Left hindlimb (tissue), 1 donor: ENCODE data around the gene LRRC37A2.
"Not testable (repeated sequence)": the region's sequence is repeated elsewhere in the genome, so short reads cannot be mapped to it uniquely, and the experiment has no call there.

Source experiments
- DNase-seq: peaks from one replicate; pipeline ENCODE4 v3.0.0-alpha.2; 2018

LRRC37A2 gene

DNA sequence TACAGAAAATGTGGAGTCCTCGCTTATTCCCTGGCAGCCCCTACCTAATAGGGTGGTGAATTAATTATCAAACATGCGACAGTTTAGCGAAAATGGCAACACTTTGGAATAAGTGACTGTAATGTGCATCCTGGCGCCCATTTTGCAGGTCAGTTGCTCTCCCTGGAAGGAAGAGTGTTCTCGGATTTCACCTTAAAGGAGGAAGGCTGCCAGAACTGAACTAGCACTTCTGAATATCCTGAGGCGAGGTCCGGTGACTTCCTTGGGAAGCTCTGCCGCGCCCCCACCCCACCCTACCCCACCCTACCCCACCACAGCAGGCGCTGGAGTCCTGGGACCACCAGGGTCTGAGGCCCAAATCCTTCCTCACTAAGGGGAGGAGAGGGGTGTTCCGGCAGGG is at the start of gene LRRC37A2:
TSS of gene LRRC37A2 (plus strand) at position 301 of the 400 bp plus-strand sequence. CDS start 245 bp downstream, outside the sequence.
- not testable (repeated sequence) for DNase-seq

DNA sequence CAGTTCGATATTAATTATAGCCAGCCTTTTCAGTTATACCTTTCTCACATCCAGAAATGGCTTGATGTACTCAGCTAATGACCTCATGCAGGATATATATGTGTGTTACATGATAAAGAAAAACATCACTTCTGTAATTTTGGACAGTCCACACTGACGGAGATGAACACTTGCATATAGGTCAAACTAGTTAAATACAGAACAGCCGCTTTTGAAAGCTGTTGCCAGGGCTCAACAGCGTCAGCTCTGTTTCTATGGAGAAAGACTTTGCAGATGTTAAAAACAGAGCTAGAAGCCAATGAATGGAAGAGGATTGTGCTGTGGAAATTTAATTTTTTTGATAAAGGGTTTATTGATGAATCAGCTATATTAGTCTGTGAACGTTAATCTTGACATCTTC is 44.6 kb upstream of the LRRC37A2 start:
- not testable (repeated sequence) for DNase-seq

GRCh38 chr17:46474489-46474888 is 37.8 kb upstream of the LRRC37A2 start:
- not testable (repeated sequence) for DNase-seq

- not testable (repeated sequence) for DNase-seq
Observed at GRCh38 chr17:46475583-46475982, 36.7 kb upstream of the LRRC37A2 start.

DNA sequence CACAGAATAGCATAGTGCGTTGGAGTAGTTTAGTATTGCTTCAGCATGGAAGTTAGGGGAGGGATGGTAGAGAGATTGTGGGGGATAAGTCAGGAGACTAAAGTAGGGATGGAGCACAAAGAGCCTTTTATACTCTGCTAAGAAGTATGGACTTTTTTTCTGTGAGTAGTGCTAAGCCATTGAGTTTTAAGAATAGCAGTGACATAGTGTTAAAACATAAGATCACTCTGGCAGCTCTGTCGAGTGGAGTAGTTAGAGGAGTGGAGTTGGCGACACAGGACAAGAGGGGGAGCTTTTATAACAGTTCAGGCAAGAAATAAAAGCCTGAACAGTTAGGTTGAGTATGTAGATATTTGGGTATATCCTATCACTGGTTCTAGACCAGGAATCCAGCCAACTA is 33.4 kb upstream of the LRRC37A2 start:
- DNase-seq = not testable (repeated sequence)

GRCh38 chr17:46481310-46481709 is 31.0 kb upstream of the LRRC37A2 start:
- not testable (repeated sequence) for DNase-seq

GRCh38 chr17:46492021-46492420 is 20.2 kb upstream of the LRRC37A2 start:
- DNase-seq = not testable (repeated sequence)

GRCh38 chr17:46499437-46500139 is 12.7 kb upstream of the LRRC37A2 start:
- not testable (repeated sequence) for DNase-seq

- DNase-seq = not testable (repeated sequence)
Observed at GRCh38 chr17:46505896-46506295, 6.4 kb upstream of the LRRC37A2 start.

- DNase-seq = not testable (repeated sequence)
Observed at GRCh38 chr17:46534716-46535115, 22.4 kb downstream of the LRRC37A2 start.

DNA sequence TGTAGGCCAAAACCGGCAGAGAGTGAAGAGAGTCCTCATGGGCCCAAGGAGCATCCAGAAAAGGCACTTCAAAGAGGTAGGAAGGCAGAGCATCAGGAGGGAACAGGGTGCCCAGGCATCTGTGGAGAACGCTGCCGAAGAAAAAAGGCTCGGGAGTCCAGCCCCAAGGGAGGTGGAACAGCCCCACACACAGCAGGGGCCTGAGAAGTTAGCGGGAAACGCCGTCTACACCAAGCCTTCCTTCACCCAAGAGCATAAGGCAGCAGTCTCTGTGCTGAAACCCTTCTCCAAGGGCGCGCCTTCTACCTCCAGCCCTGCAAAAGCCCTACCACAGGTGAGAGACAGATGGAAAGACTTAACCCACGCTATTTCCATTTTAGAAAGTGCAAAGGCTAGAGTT is 36.3 kb downstream of the LRRC37A2 start:
- not testable (repeated sequence) for DNase-seq

- not testable (repeated sequence) for DNase-seq
Observed at GRCh38 chr17:46559155-46559554, 46.9 kb downstream of the LRRC37A2 start.

DNA sequence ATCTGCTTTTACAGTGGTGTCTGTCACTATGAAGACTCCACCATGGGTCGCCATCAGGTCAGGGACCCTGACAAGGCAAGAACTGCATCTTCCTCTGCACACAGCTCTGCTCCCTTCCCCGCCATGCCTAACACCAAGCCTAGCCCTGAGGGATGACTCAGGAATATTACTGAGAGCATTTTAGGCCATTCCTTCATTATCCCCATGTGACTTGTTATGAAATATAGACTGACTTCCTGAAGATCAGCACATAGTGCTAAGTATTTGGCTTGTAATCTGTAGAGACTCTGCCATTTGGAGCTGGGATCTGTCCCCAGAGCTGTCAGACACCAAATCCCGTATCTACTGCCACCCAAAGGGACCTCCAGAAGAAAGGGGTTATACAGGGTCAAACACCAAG is 47.8 kb downstream of the LRRC37A2 start:
- not testable (repeated sequence) for DNase-seq

DNA sequence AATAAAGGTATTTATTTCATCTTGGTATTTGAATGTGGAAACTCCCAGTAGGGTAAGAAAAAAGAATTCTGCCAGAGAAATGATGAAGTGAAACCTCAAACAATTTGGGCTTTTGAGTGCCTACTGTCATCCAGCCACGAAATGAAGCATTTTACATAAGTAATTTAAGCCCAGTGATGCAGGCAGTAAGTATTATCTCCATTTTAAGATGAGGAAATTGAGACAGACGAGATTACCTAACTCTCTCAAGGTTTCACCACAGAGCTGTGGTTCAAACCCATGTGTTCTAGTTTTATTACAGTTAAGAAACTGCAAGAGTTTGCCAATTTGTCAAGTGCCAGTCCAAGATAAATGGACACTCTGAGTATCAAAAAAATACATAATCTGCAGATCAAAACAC is 54.0 kb downstream of the LRRC37A2 start:
- DNase-seq = not testable (repeated sequence)

GRCh38 chr17:46566980-46567379 is 54.7 kb downstream of the LRRC37A2 start:
- not testable (repeated sequence) for DNase-seq

- not testable (repeated sequence) for DNase-seq
Observed at GRCh38 chr17:46571796-46572195, 59.5 kb downstream of the LRRC37A2 start.

- not testable (repeated sequence) for DNase-seq
Observed at GRCh38 chr17:46579083-46580075, 67.1 kb downstream of the LRRC37A2 start, which contains the start of gene ARL17A. Gene ARL17A, minus strand, starts transcription at chr17:46579691. Its CDS starts 3,369 bp downstream, at chr17:46576322.

DNA sequence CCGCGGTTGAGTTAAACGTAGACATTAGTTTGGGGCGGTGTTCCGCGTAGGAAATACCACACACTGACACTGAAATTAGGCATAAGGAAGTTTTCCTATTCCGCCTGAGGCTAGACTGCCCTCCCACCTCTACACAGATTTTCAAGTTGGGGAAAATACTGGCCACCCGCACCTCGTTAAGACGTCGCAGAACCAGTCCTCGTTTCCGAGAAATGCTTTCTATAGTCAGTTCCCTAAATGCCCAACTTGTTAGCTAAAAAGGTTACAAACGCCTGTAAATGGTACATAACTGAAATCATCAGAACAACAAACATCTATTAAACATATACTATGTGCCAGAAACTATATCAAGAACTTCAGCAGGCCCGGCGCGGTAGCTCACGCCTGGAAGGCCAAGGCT is 67.8 kb downstream of the LRRC37A2 start:
- DNase-seq = not testable (repeated sequence)

- DNase-seq = not testable (repeated sequence)
Observed at GRCh38 chr17:46585444-46585843, 73.2 kb downstream of the LRRC37A2 start.

- not testable (repeated sequence) for DNase-seq
Observed at GRCh38 chr17:46590157-46591146, 78.2 kb downstream of the LRRC37A2 start, which contains the start of gene NSF. Gene NSF, plus strand, starts transcription at chr17:46590669. Its CDS starts 107 bp downstream, at chr17:46590776.

DNA sequence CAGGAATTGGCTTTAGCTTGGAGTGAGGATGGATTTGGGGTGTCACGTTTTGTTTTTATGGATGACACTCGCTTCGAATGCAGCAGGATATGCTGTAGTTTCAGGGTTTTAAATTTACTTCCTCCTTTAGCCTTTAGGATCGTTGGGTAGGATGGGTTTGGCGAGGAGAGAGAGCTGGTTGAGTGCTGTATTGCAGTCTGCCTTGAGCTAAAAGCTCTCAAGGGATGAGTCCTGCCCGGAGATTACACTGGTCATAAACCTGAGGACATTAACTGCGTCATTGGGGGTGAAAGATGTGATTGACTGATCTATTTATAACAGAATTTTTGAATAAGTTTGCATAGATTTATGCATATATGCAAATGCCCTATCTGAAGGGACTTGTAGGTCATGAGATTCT is 79.1 kb downstream of the LRRC37A2 start:
- DNase-seq = not testable (repeated sequence)
